HepG2 (cell line): ENCODE data around the gene TWIST2. TPM values are rescaled to one million over a fixed set of nuclear protein-coding genes. Genes with fewer than 3 reads are reported as not detected.

Experiments
- ATAC-seq: fragments of 200-7000 bp; cut with Tn5 transposase; 3 replicates; pipeline ENCODE4 v1.9.1; 2020; ENCODE audit warnings: mild to moderate bottlenecking, moderate library complexity
- BruUV-seq: library from RNA; stranded (reverse); fragments of 400-500 nt; replicated peaks from 2 replicates; lab custom pipeline; 2021; lab: Mats Ljungman, UMichigan
- CTCF ChIA-PET: fragments of 300-600 bp; formaldehyde crosslinking; extraction: SDS; loops from one replicate; lab custom pipeline; 2021; ENCODE audit warnings: low total read pairs, inconsistent platforms, low intra/inter-chr PET ratio; lab: Yijun Ruan, JAX
- POLR2A ChIA-PET: fragments of 350-600 bp; sonication (Branson Sonifier 250); formaldehyde crosslinking; loops from one replicate; lab custom pipeline; 2020; ENCODE audit warnings: antibody characterized with exemption, inconsistent platforms; lab: Yijun Ruan, JAX
- DNase-seq: peaks from one replicate; pipeline ENCODE4 v3.0.0-alpha.2; 2015; ENCODE audit warnings: low spot score
- FAIRE-seq: peaks from 3 replicates; lab custom pipeline; 2011; peaks lifted over from hg19 to GRCh38; lab: Jason Lieb, UNC
- H2AFZ ChIP-seq: one replicate; pipeline ENCODE4 v1.6.1; 2011; ENCODE audit warnings: low read length, inconsistent platforms
- H3K27ac ChIP-seq: fragments of 300-600 bp; 3 replicates; pipeline ENCODE4 v1.8.0; 2011; ENCODE audit warnings: mixed run types, mild to moderate bottlenecking, mixed read lengths, low read length, inconsistent platforms; ENCODE audit not compliant: insufficient read depth; ENCODE audit errors: extremely low read length
- H3K27me3 ChIP-seq, 2 experiments: fragments of 200-600 bp in 1 of 2; 2 replicates in 1 of 2; 3 replicates in 1 of 2; pipeline versions ENCODE4 v1.6.0 to v1.8.0; 2011; ENCODE audit warnings: low read length in 2 of 2, mild to moderate bottlenecking in 2 of 2, moderate library complexity in 2 of 2, inconsistent platforms in 1 of 2; ENCODE audit not compliant: insufficient read depth in 2 of 2, control insufficient read depth in 1 of 2
- H3K36me3 ChIP-seq, 2 experiments: fragments of 200-600 bp in 1 of 2; replicated peaks in 1 of 2; 2 replicates in 1 of 2; 3 replicates in 1 of 2; pipeline versions ENCODE4 v1.5.1 to v1.8.0; 2011; ENCODE audit warnings: low read length in 2 of 2, inconsistent platforms in 1 of 2; ENCODE audit not compliant: insufficient read depth in 2 of 2, control insufficient read depth in 1 of 2
- H3K4me1 ChIP-seq: 2 replicates; pipeline ENCODE4 v1.5.1; 2012; ENCODE audit warnings: low read length, inconsistent platforms; ENCODE audit not compliant: insufficient read depth
- H3K4me2 ChIP-seq: 2 replicates; pipeline ENCODE4 v1.6.0; 2011; ENCODE audit warnings: low read depth, low read length, inconsistent platforms
- H3K4me3 ChIP-seq, 3 experiments: fragments of 200-600 bp in 1 of 3; sonication (generic), shearing (Covaris generic) in 1 of 3; replicated peaks in 1 of 3; 2 replicates each; pipeline ENCODE4 v1.5.1; 2011 to 2016; ENCODE audit warnings: low read length in 3 of 3, inconsistent platforms in 2 of 3, low read depth in 2 of 3, mild to moderate bottlenecking in 2 of 3, control low read depth in 1 of 3, mixed read lengths in 1 of 3; ENCODE audit not compliant: insufficient read depth in 1 of 3
- H3K79me2 ChIP-seq: one replicate; pipeline ENCODE4 v1.6.1; 2011; ENCODE audit warnings: low read length, inconsistent platforms; ENCODE audit not compliant: insufficient read depth
- H3K9ac ChIP-seq: 2 replicates; pipeline ENCODE4 v1.6.0; 2011; ENCODE audit warnings: mild to moderate bottlenecking, low read depth, low read length, inconsistent platforms; ENCODE audit not compliant: insufficient read depth
- H3K9me3 ChIP-seq: 2 replicates; pipeline ENCODE4 v1.5.1; 2012; ENCODE audit warnings: mild to moderate bottlenecking, low read length
- H4K20me1 ChIP-seq: 2 replicates; pipeline ENCODE4 v1.6.0; 2011; ENCODE audit warnings: inconsistent platforms, mild to moderate bottlenecking, low read length, moderate library complexity; ENCODE audit not compliant: insufficient read depth
- ADNP ChIP-seq: sonication (generic); formaldehyde crosslinking; IDR thresholded peaks from 2 replicates; pipeline ENCODE4 v1.4.0; 2020; ENCODE audit warnings: missing genetic modification reagents
- GZF1 ChIP-seq: sonication (generic); formaldehyde crosslinking; IDR thresholded peaks from 2 replicates; pipeline ENCODE4 v1.5.1; 2020; ENCODE audit warnings: mild to moderate bottlenecking, missing genetic modification reagents
- MYC ChIP-seq: sonication (generic); formaldehyde crosslinking; IDR thresholded peaks from 2 replicates; pipeline ENCODE4 v1.9.0; 2021; ENCODE audit warnings: missing genetic modification reagents, borderline replicate concordance
- NCOA2 ChIP-seq: sonication (generic); formaldehyde crosslinking; IDR thresholded peaks from 2 replicates; pipeline ENCODE4 v1.8.0; 2022; ENCODE audit warnings: inconsistent platforms
- NCOR1 ChIP-seq: fragments of 200-600 bp; sonication (generic); IDR thresholded peaks from 2 replicates; pipeline ENCODE4 v1.7.0; 2017; ENCODE audit warnings: antibody characterized with exemption, low read length, borderline replicate concordance
- NFYB ChIP-seq: sonication (generic); formaldehyde crosslinking; IDR thresholded peaks from 2 replicates; pipeline ENCODE4 v1.4.0; 2020; ENCODE audit warnings: missing genetic modification reagents
- ZNF12 ChIP-seq: sonication (generic); formaldehyde crosslinking; IDR thresholded peaks from 2 replicates; pipeline ENCODE4 v1.5.0; 2020; ENCODE audit warnings: missing genetic modification reagents
- ZNF207 ChIP-seq: fragments of 450-650 bp; IDR thresholded peaks from 2 replicates; pipeline ENCODE4 v1.6.1; 2016; ENCODE audit warnings: antibody characterized with exemption, borderline replicate concordance
- ZNF256 ChIP-seq: sonication (generic); formaldehyde crosslinking; conservative IDR thresholded peaks from 2 replicates; pipeline ENCODE4 v1.4.0; 2020; ENCODE audit warnings: missing genetic modification reagents
- ZNF350 ChIP-seq: sonication (generic); formaldehyde crosslinking; IDR thresholded peaks from 2 replicates; pipeline ENCODE4 v1.4.0; 2020; ENCODE audit warnings: mild to moderate bottlenecking, low read depth, missing genetic modification reagents, borderline replicate concordance
- ZNF430 ChIP-seq: sonication (generic); formaldehyde crosslinking; IDR thresholded peaks from 2 replicates; pipeline ENCODE4 v1.9.0; 2021; ENCODE audit warnings: mild to moderate bottlenecking, missing genetic modification reagents
- ZNF557 ChIP-seq: sonication (generic); formaldehyde crosslinking; IDR thresholded peaks from 2 replicates; pipeline ENCODE4 v1.4.0; 2020; ENCODE audit warnings: missing genetic modification reagents
- ZNF615 ChIP-seq: sonication (generic); formaldehyde crosslinking; IDR thresholded peaks from 2 replicates; pipeline ENCODE4 v1.5.0; 2020; ENCODE audit warnings: mild to moderate bottlenecking, missing genetic modification reagents, borderline replicate concordance
- ZNF768 ChIP-seq: sonication (generic); formaldehyde crosslinking; IDR thresholded peaks from 2 replicates; pipeline ENCODE4 v1.4.0; 2020; ENCODE audit warnings: missing genetic modification reagents
- WGBS: methylation state at CpG from one replicate; pipeline ENCODE4 v1.1.6; 2017; ENCODE audit warnings: low lambda C conversion rate; 5-methylcytosine and 5-hydroxymethylcytosine counted together
- in situ Hi-C: cut with HindIII; loops from 2 replicates; pipeline ENCODE4 v1.10.0; 2017; ENCODE audit warnings: low pct_unique_long_range_greater_than_20kb; ENCODE audit not compliant: extremely low pct_ligation_motif_present
- intact Hi-C: fragments of 100-400 bp; cut with micrococcal nuclease; formaldehyde crosslinking; loops from one replicate; pipeline ENCODE4 v1.10.0; 2022; ENCODE audit not compliant: unreplicated experiment
- polyA plus RNA-seq, 8 experiments: library from polyadenylated mRNA; depleted of rRNA in 3 of 8; stranded (reverse) in 7 of 8; unstranded in 1 of 8; fragments of >200 nt; fragmentation: Illumina TruSeq in 4 of 8; extraction: Trizol in 4 of 8; gene quantifications; 2 replicates each; pipeline versions ENCODE4 v1.2.1 to v1.2.3, GENCODE V29; 2011 to 2016; ENCODE audit warnings: low read depth in 4 of 8, missing spikeins in 1 of 8, mixed read lengths in 1 of 8; ENCODE audit not compliant: insufficient read depth in 1 of 8
- total RNA-seq, 5 experiments: library from RNA; depleted of rRNA; stranded (reverse); fragments of >200 nt; fragmentation: Illumina TruSeq; extraction: Trizol; gene quantifications; 2 replicates each; pipeline ENCODE4 v1.2.3, GENCODE V29; 2016; ENCODE audit warnings: low read depth in 1 of 5
- TF ChIP-seq, protein P1 (sequence below): sonication (generic); formaldehyde crosslinking; IDR thresholded peaks from one replicate; pipeline ENCODE4 v1.5.1; 2020; ENCODE audit warnings: mild to moderate bottlenecking, missing genetic modification reagents; ENCODE audit errors: not compliant biosample characterization

TWIST2 gene
- total and polyA plus RNA-seq, 2 of the 13 experiments (the other 11 are each of a cell fraction or from before 2014, with no cell fraction given), result 0.08 to 0.11 TPM

DNA sequence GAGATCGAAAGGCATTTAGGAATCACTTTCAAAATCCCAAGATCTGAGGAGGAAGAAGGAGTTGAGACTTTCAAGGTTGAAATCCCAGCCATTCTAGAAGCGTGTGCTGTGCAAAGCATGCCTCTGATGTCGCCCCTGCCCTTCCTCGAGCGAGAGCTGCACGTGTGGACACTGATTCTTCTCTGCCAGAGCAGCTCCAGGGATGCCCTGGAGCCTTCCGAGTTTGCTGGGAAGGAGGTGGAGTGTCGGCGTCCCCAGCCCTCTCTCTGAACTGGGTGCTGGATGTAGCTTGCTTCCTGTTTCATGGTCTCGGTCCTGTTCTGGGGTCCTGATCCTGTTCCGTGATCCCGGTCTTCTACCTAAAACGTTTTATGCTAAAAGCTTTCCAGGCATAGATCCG is 76.1 kb downstream of the TWIST2 start:
- 16% methylated on average over 14 of the region's 14 CpGs for WGBS
- Histone ChIP-seq H2AFZ (no peak overlapping the region), H3K36me3 (no peaks in the 10 kb centered on the region), H3K9me3 (no peaks in the 10 kb centered on the region), H3K27ac (no peak overlapping the region), H3K9ac (no peak overlapping the region), H3K79me2 (no peaks in the 10 kb centered on the region), H3K27me3 (peaks cover 28 to 92% of the 10 kb centered on the region in 2 experiments; a peak in 4 of 5 replicates), H3K4me3 (no peak overlapping the region), H3K4me2 (no peak overlapping the region), H3K4me1 (no peaks in the 10 kb centered on the region), H4K20me1 (no peaks in the 10 kb centered on the region; the same call in 1 of the 2 replicates)
- TF ChIP-seq NCOR1 (no peak), ZNF12 (CRISPR knock-in tag) (no peak), ZNF430 (no peak), MYC (CRISPR knock-in tag) (no peak), ZNF256 (CRISPR knock-in tag) (no peak), ZNF768 (CRISPR knock-in tag) (no peak), ZNF207 (no peak), GZF1 (no peak), NFYB (CRISPR knock-in tag) (no peak), NCOA2 (CRISPR knock-in tag) (no peak), ZNF615 (CRISPR knock-in tag) (no peak), ZNF350 (CRISPR knock-in tag) (no peak), ZNF557 (CRISPR knock-in tag) (no peak), ADNP (CRISPR knock-in tag) (no peak)
- TF ChIP-seq, protein P1, sequence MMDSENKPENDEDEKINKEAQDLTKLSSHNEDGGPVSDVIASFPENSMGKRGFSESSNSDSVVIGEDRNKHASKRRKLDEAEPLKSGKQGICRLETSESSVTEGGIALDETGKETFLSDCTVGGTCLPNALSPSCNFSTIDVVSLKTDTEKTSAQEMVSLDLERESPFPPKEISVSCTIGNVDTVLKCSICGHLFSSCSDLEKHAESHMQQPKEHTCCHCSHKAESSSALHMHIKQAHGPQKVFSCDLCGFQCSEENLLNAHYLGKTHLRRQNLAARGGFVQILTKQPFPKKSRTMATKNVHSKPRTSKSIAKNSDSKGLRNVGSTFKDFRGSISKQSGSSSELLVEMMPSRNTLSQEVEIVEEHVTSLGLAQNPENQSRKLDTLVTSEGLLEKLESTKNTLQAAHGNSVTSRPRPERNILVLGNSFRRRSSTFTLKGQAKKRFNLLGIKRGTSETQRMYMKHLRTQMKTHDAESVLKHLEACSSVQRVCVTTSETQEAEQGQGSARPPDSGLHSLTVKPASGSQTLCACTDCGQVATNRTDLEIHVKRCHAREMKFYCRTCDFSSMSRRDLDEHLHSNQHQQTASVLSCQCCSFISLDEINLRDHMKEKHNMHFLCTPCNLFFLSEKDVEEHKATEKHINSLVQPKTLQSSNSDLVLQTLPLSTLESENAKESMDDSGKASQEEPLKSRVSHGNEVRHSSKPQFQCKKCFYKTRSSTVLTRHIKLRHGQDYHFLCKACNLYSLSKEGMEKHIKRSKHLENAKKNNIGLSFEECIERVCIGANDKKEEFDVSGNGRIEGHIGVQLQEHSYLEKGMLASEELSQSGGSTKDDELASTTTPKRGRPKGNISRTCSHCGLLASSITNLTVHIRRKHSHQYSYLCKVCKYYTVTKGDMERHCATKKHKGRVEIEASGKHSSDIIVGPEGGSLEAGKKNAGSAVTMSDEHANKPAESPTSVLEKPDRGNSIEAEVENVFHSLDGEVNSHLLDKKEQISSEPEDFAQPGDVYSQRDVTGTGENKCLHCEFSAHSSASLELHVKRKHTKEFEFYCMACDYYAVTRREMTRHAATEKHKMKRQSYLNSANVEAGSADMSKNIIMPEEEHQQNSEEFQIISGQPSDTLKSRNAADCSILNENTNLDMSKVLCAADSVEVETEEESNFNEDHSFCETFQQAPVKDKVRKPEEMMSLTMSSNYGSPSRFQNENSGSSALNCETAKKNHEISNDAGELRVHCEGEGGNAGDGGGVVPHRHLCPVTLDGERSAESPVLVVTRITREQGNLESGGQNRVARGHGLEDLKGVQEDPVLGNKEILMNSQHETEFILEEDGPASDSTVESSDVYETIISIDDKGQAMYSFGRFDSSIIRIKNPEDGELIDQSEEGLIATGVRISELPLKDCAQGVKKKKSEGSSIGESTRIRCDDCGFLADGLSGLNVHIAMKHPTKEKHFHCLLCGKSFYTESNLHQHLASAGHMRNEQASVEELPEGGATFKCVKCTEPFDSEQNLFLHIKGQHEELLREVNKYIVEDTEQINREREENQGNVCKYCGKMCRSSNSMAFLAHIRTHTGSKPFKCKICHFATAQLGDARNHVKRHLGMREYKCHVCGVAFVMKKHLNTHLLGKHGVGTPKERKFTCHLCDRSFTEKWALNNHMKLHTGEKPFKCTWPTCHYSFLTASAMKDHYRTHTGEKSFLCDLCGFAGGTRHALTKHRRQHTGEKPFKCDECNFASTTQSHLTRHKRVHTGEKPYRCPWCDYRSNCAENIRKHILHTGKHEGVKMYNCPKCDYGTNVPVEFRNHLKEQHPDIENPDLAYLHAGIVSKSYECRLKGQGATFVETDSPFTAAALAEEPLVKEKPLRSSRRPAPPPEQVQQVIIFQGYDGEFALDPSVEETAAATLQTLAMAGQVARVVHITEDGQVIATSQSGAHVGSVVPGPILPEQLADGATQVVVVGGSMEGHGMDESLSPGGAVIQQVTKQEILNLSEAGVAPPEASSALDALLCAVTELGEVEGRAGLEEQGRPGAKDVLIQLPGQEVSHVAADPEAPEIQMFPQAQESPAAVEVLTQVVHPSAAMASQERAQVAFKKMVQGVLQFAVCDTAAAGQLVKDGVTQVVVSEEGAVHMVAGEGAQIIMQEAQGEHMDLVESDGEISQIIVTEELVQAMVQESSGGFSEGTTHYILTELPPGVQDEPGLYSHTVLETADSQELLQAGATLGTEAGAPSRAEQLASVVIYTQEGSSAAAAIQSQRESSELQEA, result no peak
- FAIRE-seq (no peak), ATAC-seq (no peak), DNase-seq (no peak)
- ChIA-PET POLR2A (no interaction called here), CTCF (no interaction called here)
- no TSS peak for BruUV-seq
- intact Hi-C loops (no loop called here), in situ Hi-C loops (no loop called here)
